ENCODE measurements around the gene SNX27.
A peak's percentile ranks its signal among the peaks of the same experiment; 100 is the strongest.
"Not testable (repeated sequence)": the region's sequence is repeated elsewhere in the genome, so short reads cannot be mapped to it uniquely, and the experiment has no call there.

Gene SNX27

GRCh38 chr1:151612501-151613281, 841 bp downstream of the SNX27 start:
- DNase-seq (ENCODE audit: low read depth), result no peak
- peak overlapping the region; percentile 74 for H3K4me3 ChIP-seq (ENCODE audit: control insufficient read depth, low read depth, low read length)
- TF ChIP-seq CTCF (IDR thresholded peaks at IDR 0.05; ENCODE audit: control insufficient read depth, insufficient read depth, low read depth, low read length, missing control alignments), result no peak

GRCh38 chr1:151613282-151613780, 1.5 kb downstream of the SNX27 start:
- TF ChIP-seq CTCF (IDR thresholded peaks at IDR 0.05; ENCODE audit: control insufficient read depth, insufficient read depth, low read depth, low read length, missing control alignments), result no peak
- DNase-seq (ENCODE audit: low read depth), result no peak

GRCh38 chr1:151615711-151616504, 4.1 kb downstream of the SNX27 start:
- TF ChIP-seq CTCF (IDR thresholded peaks at IDR 0.05; ENCODE audit: control insufficient read depth, insufficient read depth, low read depth, low read length, missing control alignments), result no peak
- no peak for DNase-seq (ENCODE audit: low read depth)
- H3K4me3 ChIP-seq (ENCODE audit: control insufficient read depth, low read depth, low read length), result no peak overlapping the region

More at GRCh38 chr1:151613282-151613780, 1.5 kb downstream of the SNX27 start:
- peak overlapping the region; percentile 74 for H3K4me3 ChIP-seq (ENCODE audit: control insufficient read depth, low read depth, low read length)

- no peak for DNase-seq (ENCODE audit: low read depth)
- no peak overlapping the region for H3K4me3 ChIP-seq (ENCODE audit: control insufficient read depth, low read depth, low read length)
- no peak for TF ChIP-seq CTCF (IDR thresholded peaks at IDR 0.05; ENCODE audit: control insufficient read depth, insufficient read depth, low read depth, low read length, missing control alignments)
Observed at GRCh38 chr1:151616505-151616849, 4.6 kb downstream of the SNX27 start.

- DNase-seq (ENCODE audit: low read depth), result no peak
- H3K4me3 ChIP-seq (ENCODE audit: control insufficient read depth, low read depth, low read length), result no peak overlapping the region
- TF ChIP-seq CTCF (IDR thresholded peaks at IDR 0.05; ENCODE audit: control insufficient read depth, insufficient read depth, low read depth, low read length, missing control alignments), result no peak
Observed at GRCh38 chr1:151618003-151618402, 6.2 kb downstream of the SNX27 start.

GRCh38 chr1:151618470-151618869, 6.6 kb downstream of the SNX27 start:
- no peak overlapping the region for H3K4me3 ChIP-seq (ENCODE audit: control insufficient read depth, low read depth, low read length)

GRCh38 chr1:151618996-151619395, 7.1 kb downstream of the SNX27 start:
- DNase-seq (ENCODE audit: low read depth); H3K4me3 ChIP-seq (ENCODE audit: control insufficient read depth, low read depth, low read length): not testable (repeated sequence)

More at GRCh38 chr1:151618470-151618869, 6.6 kb downstream of the SNX27 start:
- TF ChIP-seq CTCF (IDR thresholded peaks at IDR 0.05; ENCODE audit: control insufficient read depth, insufficient read depth, low read depth, low read length, missing control alignments), result no peak
- DNase-seq (ENCODE audit: low read depth), result no peak
